ENCODE data around the gene RASGRP1.

DNA sequence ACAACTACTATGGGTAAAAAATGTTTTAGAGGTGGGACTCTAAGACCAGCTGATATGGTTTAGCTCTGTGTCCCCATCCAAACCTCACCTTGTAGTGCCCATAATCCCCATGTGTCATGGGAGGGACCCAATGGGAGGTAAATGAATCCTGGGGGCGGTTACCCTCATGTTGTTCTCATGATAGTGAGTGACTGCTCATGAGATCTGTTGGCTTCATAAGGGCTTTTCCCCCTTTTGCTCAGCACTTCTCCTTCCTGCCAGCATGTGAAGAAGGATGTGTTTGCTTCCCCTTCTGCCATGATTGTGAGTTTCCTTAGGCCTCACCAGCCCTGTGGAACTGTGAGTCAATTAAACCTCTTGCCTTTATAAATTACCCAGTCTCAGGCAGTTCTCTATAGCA is 65.0 kb downstream of the RASGRP1 start:
- TF ChIP-seq ZNF565 (CRISPR knock-in tag; conservative IDR thresholded peaks at IDR 0.05; ENCODE audit: low read depth) (no peak), PPARA (CRISPR knock-in tag; IDR thresholded peaks at IDR 0.05; ENCODE audit: borderline replicate concordance) (no peak), SNAI2 (CRISPR knock-in tag; IDR thresholded peaks at IDR 0.05) (no peak), RARB (CRISPR knock-in tag; IDR thresholded peaks at IDR 0.05) (no peak), OSR1 (CRISPR knock-in tag; IDR thresholded peaks at IDR 0.05) (no peak), ZFP3 (CRISPR knock-in tag; IDR thresholded peaks at IDR 0.05) (no peak), GLIS3 (CRISPR knock-in tag; IDR thresholded peaks at IDR 0.05) (no peak), ARNTL (CRISPR knock-in tag; IDR thresholded peaks at IDR 0.05; ENCODE audit: borderline replicate concordance, low read depth) (no peak)
- TF ChIP-seq, protein P1, sequence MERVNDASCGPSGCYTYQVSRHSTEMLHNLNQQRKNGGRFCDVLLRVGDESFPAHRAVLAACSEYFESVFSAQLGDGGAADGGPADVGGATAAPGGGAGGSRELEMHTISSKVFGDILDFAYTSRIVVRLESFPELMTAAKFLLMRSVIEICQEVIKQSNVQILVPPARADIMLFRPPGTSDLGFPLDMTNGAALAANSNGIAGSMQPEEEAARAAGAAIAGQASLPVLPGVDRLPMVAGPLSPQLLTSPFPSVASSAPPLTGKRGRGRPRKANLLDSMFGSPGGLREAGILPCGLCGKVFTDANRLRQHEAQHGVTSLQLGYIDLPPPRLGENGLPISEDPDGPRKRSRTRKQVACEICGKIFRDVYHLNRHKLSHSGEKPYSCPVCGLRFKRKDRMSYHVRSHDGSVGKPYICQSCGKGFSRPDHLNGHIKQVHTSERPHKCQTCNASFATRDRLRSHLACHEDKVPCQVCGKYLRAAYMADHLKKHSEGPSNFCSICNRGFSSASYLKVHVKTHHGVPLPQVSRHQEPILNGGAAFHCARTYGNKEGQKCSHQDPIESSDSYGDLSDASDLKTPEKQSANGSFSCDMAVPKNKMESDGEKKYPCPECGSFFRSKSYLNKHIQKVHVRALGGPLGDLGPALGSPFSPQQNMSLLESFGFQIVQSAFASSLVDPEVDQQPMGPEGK (CRISPR knock-in tag; IDR thresholded peaks at IDR 0.05; ENCODE audit: borderline replicate concordance), result no peak
- TF ChIP-seq, protein P2, sequence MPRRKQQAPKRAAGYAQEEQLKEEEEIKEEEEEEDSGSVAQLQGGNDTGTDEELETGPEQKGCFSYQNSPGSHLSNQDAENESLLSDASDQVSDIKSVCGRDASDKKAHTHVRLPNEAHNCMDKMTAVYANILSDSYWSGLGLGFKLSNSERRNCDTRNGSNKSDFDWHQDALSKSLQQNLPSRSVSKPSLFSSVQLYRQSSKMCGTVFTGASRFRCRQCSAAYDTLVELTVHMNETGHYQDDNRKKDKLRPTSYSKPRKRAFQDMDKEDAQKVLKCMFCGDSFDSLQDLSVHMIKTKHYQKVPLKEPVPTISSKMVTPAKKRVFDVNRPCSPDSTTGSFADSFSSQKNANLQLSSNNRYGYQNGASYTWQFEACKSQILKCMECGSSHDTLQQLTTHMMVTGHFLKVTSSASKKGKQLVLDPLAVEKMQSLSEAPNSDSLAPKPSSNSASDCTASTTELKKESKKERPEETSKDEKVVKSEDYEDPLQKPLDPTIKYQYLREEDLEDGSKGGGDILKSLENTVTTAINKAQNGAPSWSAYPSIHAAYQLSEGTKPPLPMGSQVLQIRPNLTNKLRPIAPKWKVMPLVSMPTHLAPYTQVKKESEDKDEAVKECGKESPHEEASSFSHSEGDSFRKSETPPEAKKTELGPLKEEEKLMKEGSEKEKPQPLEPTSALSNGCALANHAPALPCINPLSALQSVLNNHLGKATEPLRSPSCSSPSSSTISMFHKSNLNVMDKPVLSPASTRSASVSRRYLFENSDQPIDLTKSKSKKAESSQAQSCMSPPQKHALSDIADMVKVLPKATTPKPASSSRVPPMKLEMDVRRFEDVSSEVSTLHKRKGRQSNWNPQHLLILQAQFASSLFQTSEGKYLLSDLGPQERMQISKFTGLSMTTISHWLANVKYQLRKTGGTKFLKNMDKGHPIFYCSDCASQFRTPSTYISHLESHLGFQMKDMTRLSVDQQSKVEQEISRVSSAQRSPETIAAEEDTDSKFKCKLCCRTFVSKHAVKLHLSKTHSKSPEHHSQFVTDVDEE (CRISPR knock-in tag; IDR thresholded peaks at IDR 0.05), result no peak

Data from SK-N-SH treated with all-trans-retinoic acid at 6 μM for 48 hours (cell line).